HG03575 (cell line): ENCODE data around the gene LHX3.

Experiments
- ATAC-seq: cut with Tn5 transposase; IDR thresholded peaks from one replicate; pipeline ENCODE4 v1.9.1; 2021; ENCODE audit not compliant: unreplicated experiment, insufficient number of reproducible peaks, low FRiP score; ENCODE audit errors: extremely low read depth

LHX3 gene

GRCh38 chr9:136171009-136171800 is 33.7 kb downstream of the LHX3 start:
- ATAC-seq, result no peak

GRCh38 chr9:136170006-136170901 is 34.7 kb downstream of the LHX3 start:
- no peak for ATAC-seq

- ATAC-seq, result no peak
Observed at GRCh38 chr9:136169495-136169894, 35.4 kb downstream of the LHX3 start.

- no peak for ATAC-seq
Observed at GRCh38 chr9:136163248-136163850, 41.6 kb downstream of the LHX3 start.

- ATAC-seq, result no peak
Observed at GRCh38 chr9:136160995-136161610, 43.8 kb downstream of the LHX3 start.

- no peak for ATAC-seq
Observed at GRCh38 chr9:136160381-136160841, 44.5 kb downstream of the LHX3 start.

GRCh38 chr9:136159851-136160250 is 45.1 kb downstream of the LHX3 start:
- ATAC-seq, result no peak

- ATAC-seq, result no peak
Observed at GRCh38 chr9:136157477-136158265, 47.3 kb downstream of the LHX3 start.

GRCh38 chr9:136156209-136157120 is 48.5 kb downstream of the LHX3 start:
- no peak for ATAC-seq

- no peak for ATAC-seq
Observed at GRCh38 chr9:136155576-136155975, 49.4 kb downstream of the LHX3 start.

GRCh38 chr9:136154943-136155342 is 50.0 kb downstream of the LHX3 start:
- ATAC-seq, result no peak

- ATAC-seq, result no peak
Observed at GRCh38 chr9:136153381-136154065, 51.4 kb downstream of the LHX3 start.

GRCh38 chr9:136152931-136153330 is 52.0 kb downstream of the LHX3 start:
- ATAC-seq, result no peak

- no peak for ATAC-seq
Observed at GRCh38 chr9:136152543-136152866, 52.4 kb downstream of the LHX3 start.

- ATAC-seq, result no peak
Observed at GRCh38 chr9:136151848-136152542, 52.9 kb downstream of the LHX3 start.

- ATAC-seq, result no peak
Observed at GRCh38 chr9:136151214-136151804, 53.6 kb downstream of the LHX3 start.
